HG03097 (cell line): ENCODE measurements around the gene SLC16A13.
"Not testable (repeated sequence)": the region's sequence is repeated elsewhere in the genome, so short reads cannot be mapped to it uniquely, and the experiment has no call there.

ENCODE experiments used
- ATAC-seq: cut with Tn5 transposase; IDR thresholded peaks from one replicate; pipeline ENCODE4 v1.9.1; 2021; ENCODE audit not compliant: unreplicated experiment, low FRiP score

Gene SLC16A13

GRCh38 chr17:7060165-7060891, 24.5 kb downstream of the SLC16A13 start:
- ATAC-seq = no peak

GRCh38 chr17:7063518-7064094, 27.8 kb downstream of the SLC16A13 start:
- no peak for ATAC-seq

GRCh38 chr17:7064261-7064660, 28.4 kb downstream of the SLC16A13 start:
- no peak for ATAC-seq

- no peak for ATAC-seq
These were observed 31.4 kb downstream of the SLC16A13 start for GRCh38 chr17:7067198-7067597.

- no peak for ATAC-seq
These were observed 32.5 kb downstream of the SLC16A13 start for GRCh38 chr17:7068268-7068667.

- no peak for ATAC-seq
These were observed 34.9 kb downstream of the SLC16A13 start for GRCh38 chr17:7070712-7071111.

- ATAC-seq = no peak
These were observed 36.6 kb downstream of the SLC16A13 start for GRCh38 chr17:7072406-7072805.

- no peak for ATAC-seq
These were observed 39.1 kb downstream of the SLC16A13 start for GRCh38 chr17:7074931-7075330.

GRCh38 chr17:7077911-7078546, 42.2 kb downstream of the SLC16A13 start:
- no peak for ATAC-seq

GRCh38 chr17:7078711-7079110, 42.9 kb downstream of the SLC16A13 start:
- ATAC-seq = no peak

GRCh38 chr17:7079581-7080455, 44.0 kb downstream of the SLC16A13 start, which contains the start of gene CLEC10A:
CLEC10A (minus strand) TSS chr17:7080251; CDS start chr17:7078812, 1,439 bp downstream.
- ATAC-seq = no peak

- no peak for ATAC-seq
These were observed 44.7 kb downstream of the SLC16A13 start for GRCh38 chr17:7080456-7081041.

- no peak for ATAC-seq
These were observed 45.7 kb downstream of the SLC16A13 start for GRCh38 chr17:7081341-7082062.

GRCh38 chr17:7083592-7083991, 47.8 kb downstream of the SLC16A13 start:
- no peak for ATAC-seq

- ATAC-seq = no peak
These were observed 48.3 kb downstream of the SLC16A13 start for GRCh38 chr17:7084088-7084487.

- not testable (repeated sequence) for ATAC-seq
These were observed 52.6 kb downstream of the SLC16A13 start for GRCh38 chr17:7088442-7088841.

GRCh38 chr17:7089570-7089969, 53.8 kb downstream of the SLC16A13 start:
- not testable (repeated sequence) for ATAC-seq
